GM19043 (cell line): ENCODE data around the gene OR4K2.
"Not testable (repeated sequence)": the region's sequence is repeated elsewhere in the genome, so short reads cannot be mapped to it uniquely, and the experiment has no call there.

Source experiments
- ATAC-seq: cut with Tn5 transposase; IDR thresholded peaks from one replicate; pipeline ENCODE4 v1.9.1; 2021; ENCODE audit warnings: low read depth; ENCODE audit not compliant: unreplicated experiment

Gene OR4K2

GRCh38 chr14:19874842-19875241 is at the start of gene OR4K2:
TSS of gene OR4K2 (plus strand) at chr14:19875142. CDS start at chr14:19876268, 1,126 bp downstream.
- no peak for ATAC-seq

- ATAC-seq: not testable (repeated sequence)
Observed at GRCh38 chr14:19827626-19828244, 47.2 kb upstream of the OR4K2 start.

- no peak for ATAC-seq
Observed at GRCh38 chr14:19828314-19828713, 46.6 kb upstream of the OR4K2 start.

- not testable (repeated sequence) for ATAC-seq
Observed at GRCh38 chr14:19834203-19834848, 40.6 kb upstream of the OR4K2 start.

- ATAC-seq: no peak
Observed at GRCh38 chr14:19838433-19838832, 36.5 kb upstream of the OR4K2 start.

GRCh38 chr14:19851365-19851764 is 23.6 kb upstream of the OR4K2 start:
- no peak for ATAC-seq

- ATAC-seq: not testable (repeated sequence)
Observed at GRCh38 chr14:19866061-19866669, 8.8 kb upstream of the OR4K2 start.

- no peak for ATAC-seq
Observed at GRCh38 chr14:19873178-19873577, 1.8 kb upstream of the OR4K2 start.

GRCh38 chr14:19878029-19878642 is 3.2 kb downstream of the OR4K2 start:
- ATAC-seq: no peak

GRCh38 chr14:19895282-19895681 is 20.3 kb downstream of the OR4K2 start:
- no peak for ATAC-seq

GRCh38 chr14:19900999-19901398 is 26.1 kb downstream of the OR4K2 start:
- no peak for ATAC-seq

- ATAC-seq: no peak
Observed at GRCh38 chr14:19902409-19902808, 27.5 kb downstream of the OR4K2 start.

- ATAC-seq: no peak
Observed at GRCh38 chr14:19906665-19907064, 31.7 kb downstream of the OR4K2 start.

- no peak for ATAC-seq
Observed at GRCh38 chr14:19911114-19911513, 36.2 kb downstream of the OR4K2 start.

- no peak for ATAC-seq
Observed at GRCh38 chr14:19917243-19917642, 42.3 kb downstream of the OR4K2 start.

GRCh38 chr14:19917955-19918518 is 43.1 kb downstream of the OR4K2 start:
- no peak for ATAC-seq

- no peak for ATAC-seq
Observed at GRCh38 chr14:19918553-19919264, 43.8 kb downstream of the OR4K2 start.

GRCh38 chr14:19920021-19920657 is 45.2 kb downstream of the OR4K2 start, which contains the start of gene OR4K5:
TSS of gene OR4K5 (plus strand) at chr14:19920607. CDS start at chr14:19920607, 0 bp downstream.
- no peak for ATAC-seq

GRCh38 chr14:19930617-19931016 is 55.7 kb downstream of the OR4K2 start, which contains the start of gene OR4K1:
TSS of gene OR4K1 (plus strand) at chr14:19930917. CDS start at chr14:19935667, 4,750 bp downstream.
- no peak for ATAC-seq
